Spinal cord (tissue), 10 donors: ENCODE measurements around the gene CBFB. TPM values are rescaled to one million over a fixed set of nuclear protein-coding genes. Genes with fewer than 3 reads are reported as not detected.

Source experiments
- DNase-seq, 6 donors: peaks; one replicate each; pipeline versions ENCODE4 v3.0.0 to v3.0.0-alpha.2; 2013 to 2015; ENCODE audit warnings: low spot score in 6 of 6, low read depth in 4 of 6
- H3K27ac ChIP-seq: one replicate; pipeline ENCODE4 v1.5.1; 2013; ENCODE audit warnings: low read depth, low read length, control low read depth
- H3K27me3 ChIP-seq: one replicate; pipeline ENCODE4 v1.6.1; 2013; ENCODE audit warnings: low read length; ENCODE audit not compliant: control insufficient read depth, insufficient read depth
- H3K36me3 ChIP-seq: one replicate; pipeline ENCODE4 v1.6.1; 2013; ENCODE audit warnings: low read length; ENCODE audit not compliant: control insufficient read depth, insufficient read depth
- H3K4me1 ChIP-seq: one replicate; pipeline ENCODE4 v1.6.1; 2013; ENCODE audit warnings: low read length; ENCODE audit not compliant: control insufficient read depth, insufficient read depth
- H3K4me3 ChIP-seq: one replicate; pipeline ENCODE4 v1.5.1; 2013; ENCODE audit warnings: low read depth, low read length, control low read depth
- H3K9me3 ChIP-seq: one replicate; pipeline ENCODE4 v1.6.1; 2013; ENCODE audit warnings: low read length; ENCODE audit not compliant: control insufficient read depth, insufficient read depth
- WGBS: methylation state at CpG from one replicate; pipeline ENCODE4 v1.1.5; 2013; ENCODE audit warnings: missing lambda C conversion rate; ENCODE audit not compliant: insufficient coverage; 5-methylcytosine and 5-hydroxymethylcytosine counted together
- polyA plus RNA-seq, 2 donors: library from polyadenylated mRNA; unstranded; fragments of 120-200 nt; gene quantifications; one replicate each; pipeline ENCODE4 v1.2.1, GENCODE V29; 2013; ENCODE audit not compliant: insufficient read length in 2 of 2
- total RNA-seq, 2 donors: library from RNA; depleted of rRNA in 1 of 2; stranded (reverse); fragments of 120-200 nt in 1 of 2; fragments of >200 nt in 1 of 2; gene quantifications; one replicate each; pipeline versions ENCODE4 v1.2.3 to v1.2.4, GENCODE V29; 2013 to 2014
- donor health status: healthy.

Gene CBFB
- total and polyA plus RNA-seq, 4 donors, result 36.1 to 59.4 (median 42.0) TPM

DNA sequence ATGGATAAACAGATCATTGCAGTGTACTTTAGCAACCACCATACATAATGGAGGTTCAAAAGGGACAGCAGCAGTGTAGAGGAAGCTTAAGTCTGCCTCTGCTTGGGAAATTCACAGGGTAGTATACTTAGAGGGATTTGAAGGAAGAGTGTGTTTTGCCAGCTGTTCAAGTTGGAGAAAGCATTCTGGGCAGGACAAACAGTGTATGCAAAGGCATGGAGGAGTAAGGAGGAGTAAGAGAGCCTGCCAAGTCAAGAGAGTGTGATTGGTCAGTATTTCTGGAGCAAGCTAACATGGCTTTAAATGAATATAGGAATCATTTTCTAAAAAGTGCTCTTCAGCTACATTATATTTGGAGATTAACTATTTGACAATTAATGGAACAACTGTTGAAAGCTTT, 57.9 kb downstream of the CBFB start:
- H3K27ac ChIP-seq, result no peak overlapping the region
- H3K9me3 ChIP-seq, result no peaks in the 10 kb centered on the region
- no peaks in the 10 kb centered on the region for H3K4me1 ChIP-seq
- no peaks in the 10 kb centered on the region for H3K36me3 ChIP-seq
- peak in 1 of 6 donors; percentile 27 for DNase-seq
- H3K27me3 ChIP-seq, result no peaks in the 10 kb centered on the region
- no peak overlapping the region for H3K4me3 ChIP-seq

- no CpG with 5 or more reads among the region's 1 CpG for WGBS
- no peak overlapping the region for H3K27ac ChIP-seq
These were observed 58.3 kb downstream of the CBFB start for GRCh38 chr16:67087291-67087690.

GRCh38 chr16:67087803-67088202, 58.9 kb downstream of the CBFB start:
- H3K9me3 ChIP-seq, result no peaks in the 10 kb centered on the region
- no peaks in the 10 kb centered on the region for H3K27me3 ChIP-seq
- H3K4me3 ChIP-seq, result no peak overlapping the region
- H3K27ac ChIP-seq, result no peak overlapping the region
- H3K4me1 ChIP-seq, result no peaks in the 10 kb centered on the region
- DNase-seq, result no peak
- no peaks in the 10 kb centered on the region for H3K36me3 ChIP-seq

More at GRCh38 chr16:67087291-67087690, 58.3 kb downstream of the CBFB start:
- no peak for DNase-seq
- Histone ChIP-seq H3K4me3 (no peak overlapping the region), H3K36me3 (no peaks in the 10 kb centered on the region), H3K27me3 (no peaks in the 10 kb centered on the region), H3K9me3 (no peaks in the 10 kb centered on the region), H3K4me1 (no peaks in the 10 kb centered on the region)

GRCh38 chr16:67088551-67088950, 59.6 kb downstream of the CBFB start:
- Histone ChIP-seq H3K27ac (no peak overlapping the region), H3K4me1 (no peaks in the 10 kb centered on the region), H3K9me3 (no peaks in the 10 kb centered on the region), H3K27me3 (no peaks in the 10 kb centered on the region), H3K4me3 (no peak overlapping the region), H3K36me3 (peaks cover 2% of the 10 kb centered on the region)
- 18% methylated on average over 3 of the region's 4 CpGs for WGBS
- peak in 1 of 6 donors; percentile 34 for DNase-seq

DNA sequence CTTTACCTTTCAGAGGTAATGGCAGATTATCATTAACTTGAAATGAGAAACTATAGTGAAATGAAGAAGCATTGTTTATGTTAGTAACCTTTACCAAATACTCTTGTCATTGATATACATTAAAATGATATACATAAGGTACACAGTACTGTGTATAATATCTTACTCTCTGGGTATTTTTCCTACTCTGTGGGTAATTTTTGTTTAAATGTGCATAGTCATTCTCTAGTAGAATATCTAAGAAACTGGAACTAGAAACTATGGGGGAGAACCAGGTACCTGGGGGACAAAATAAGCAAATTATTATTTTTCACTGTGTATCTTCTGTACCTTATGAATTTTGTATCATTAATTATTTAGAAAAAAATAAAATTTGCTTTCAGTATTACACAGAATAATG, 60.2 kb downstream of the CBFB start:
- no peak overlapping the region for H3K4me3 ChIP-seq
- no peaks in the 10 kb centered on the region for H3K27me3 ChIP-seq
- H3K36me3 ChIP-seq, result peaks cover 2% of the 10 kb centered on the region
- no peak overlapping the region for H3K27ac ChIP-seq
- H3K4me1 ChIP-seq, result no peaks in the 10 kb centered on the region
- no peak for DNase-seq
- no peaks in the 10 kb centered on the region for H3K9me3 ChIP-seq

- no peaks in the 10 kb centered on the region for H3K9me3 ChIP-seq
- peaks cover 2% of the 10 kb centered on the region for H3K36me3 ChIP-seq
- H3K4me3 ChIP-seq, result no peak overlapping the region
- no peak for DNase-seq
- WGBS, result 92% methylated on average over 4 of the region's 4 CpGs
- H3K27ac ChIP-seq, result no peak overlapping the region
- no peaks in the 10 kb centered on the region for H3K4me1 ChIP-seq
- no peaks in the 10 kb centered on the region for H3K27me3 ChIP-seq
These were observed 63.1 kb downstream of the CBFB start for GRCh38 chr16:67091906-67092566.

GRCh38 chr16:67093098-67093726, 64.3 kb downstream of the CBFB start:
- Histone ChIP-seq H3K36me3 (peaks cover 2% of the 10 kb centered on the region), H3K9me3 (no peaks in the 10 kb centered on the region), H3K4me3 (no peak overlapping the region), H3K27ac (no peak overlapping the region), H3K27me3 (no peaks in the 10 kb centered on the region), H3K4me1 (no peaks in the 10 kb centered on the region)
- 40% methylated on average over 1 of the region's 4 CpGs for WGBS
- DNase-seq, result no peak

- Histone ChIP-seq H3K36me3 (no peaks in the 10 kb centered on the region), H3K9me3 (no peaks in the 10 kb centered on the region), H3K27ac (no peak overlapping the region), H3K27me3 (no peaks in the 10 kb centered on the region), H3K4me1 (no peaks in the 10 kb centered on the region), H3K4me3 (no peak overlapping the region)
- WGBS, result no CpG with 5 or more reads among the region's 2 CpGs
- no peak for DNase-seq
These were observed 69.7 kb downstream of the CBFB start for GRCh38 chr16:67098599-67098998.

DNA sequence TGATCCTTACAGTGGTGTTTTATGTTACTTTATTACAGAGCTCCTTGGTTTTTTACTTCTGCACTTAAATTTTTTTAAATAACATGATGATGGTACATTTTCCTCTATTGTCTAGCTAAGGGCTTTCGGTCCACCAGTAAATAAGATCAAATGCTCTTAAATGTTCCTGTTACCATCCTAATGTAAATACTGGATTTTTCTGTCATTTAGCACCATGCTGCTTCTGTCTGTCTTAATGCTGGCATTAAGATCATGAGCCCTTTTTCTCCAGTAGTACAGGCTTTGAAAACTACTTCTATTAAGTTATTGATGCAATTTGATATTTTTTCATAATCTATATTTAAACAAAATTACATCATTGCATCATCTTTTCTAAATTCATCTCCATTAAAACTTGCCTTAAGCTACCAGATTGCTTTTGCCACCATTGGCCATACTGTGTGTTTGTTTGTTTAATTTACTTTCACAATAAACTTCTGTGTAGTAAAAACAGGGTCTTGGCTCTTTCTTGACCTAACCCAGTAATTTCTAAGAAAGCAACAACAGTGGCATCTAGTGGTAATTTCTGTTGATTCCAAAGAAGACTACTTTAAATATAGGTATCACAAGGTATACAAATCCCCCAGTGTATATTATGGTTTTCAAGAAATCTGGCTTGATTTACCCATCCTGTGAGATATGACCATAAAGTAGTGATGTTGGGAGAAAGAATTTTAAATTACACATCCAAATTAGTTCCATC, 71.8 kb downstream of the CBFB start:
- no peaks in the 10 kb centered on the region for H3K36me3 ChIP-seq
- H3K27ac ChIP-seq, result no peak overlapping the region
- DNase-seq, result peak in 2 of 6 donors; percentile 57 to 85
- H3K4me3 ChIP-seq, result no peak overlapping the region
- WGBS, result no CpG with 5 or more reads among the region's 1 CpG
- H3K27me3 ChIP-seq, result no peaks in the 10 kb centered on the region
- H3K4me1 ChIP-seq, result no peaks in the 10 kb centered on the region
- no peaks in the 10 kb centered on the region for H3K9me3 ChIP-seq
